ENCODE measurements around the gene PSMA5. TPM values are rescaled to one million over a fixed set of nuclear protein-coding genes. Genes with fewer than 3 reads are reported as not detected.

The PSMA5 gene
- total and polyA plus RNA-seq, 2 of the 4 experiments (the other 2 are of a cell fraction): 75.5 to 107 TPM

DNA sequence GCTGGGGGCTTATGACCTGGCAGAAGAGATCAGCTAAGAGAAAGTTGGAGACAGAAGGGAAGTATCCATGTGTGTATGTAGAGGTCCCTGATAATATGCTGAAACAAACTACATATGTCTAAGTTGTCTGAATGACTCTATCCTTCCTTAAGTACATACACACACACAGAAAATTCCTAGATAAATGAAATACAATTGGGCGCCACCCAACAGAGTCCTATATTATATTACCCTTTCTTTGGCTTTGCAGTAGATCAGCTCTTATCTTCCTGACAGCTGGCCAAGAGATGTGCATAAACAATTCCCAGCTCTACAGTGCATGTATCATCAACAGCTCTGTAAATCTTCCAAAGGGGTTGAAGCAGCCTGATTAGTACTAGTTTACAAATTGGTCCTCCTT, 68.6 kb downstream of the PSMA5 start:
- Histone ChIP-seq H2BK20ac (ENCODE audit: low read depth, low read length) (no peak overlapping the region), H2AK9ac (replicated peaks; ENCODE audit: low read depth, low read length, poor library complexity) (no peak overlapping the region), H4K5ac (ENCODE audit: low read depth, low read length) (no peak overlapping the region), H4K20me1 (ENCODE audit: insufficient read depth, low read length) (no peaks in the 10 kb centered on the region), H3K4ac (ENCODE audit: low read depth, low read length) (no peak overlapping the region), H3K79me1 (ENCODE audit: low read depth in 1 of 2, low read length in 2 of 2) (peaks cover 11 to 26% of the 10 kb centered on the region in 2 experiments; a peak in 3 of 4 replicates), H3K14ac (replicated peaks; ENCODE audit: low read depth, low read length) (no peak overlapping the region), H3K4me3 (ENCODE audit: insufficient read depth, low read depth, low read length) (no peak overlapping the region), H4K8ac (ENCODE audit: low read depth in 2 of 2, low read length in 2 of 2) (no peak overlapping the region), H4K91ac (ENCODE audit: insufficient read depth, low read depth, low read length) (no peak overlapping the region), H2BK120ac (ENCODE audit: low read depth, low read length) (no peak overlapping the region), H3K4me2 (ENCODE audit: low read depth, low read length) (no peak overlapping the region), H3K56ac (ENCODE audit: extremely low read depth, insufficient read depth, low read length) (no peak overlapping the region), H2AFZ (replicated peaks; ENCODE audit: low read length, poor library complexity) (no peak overlapping the region), H3K18ac (ENCODE audit: low read depth, low read length) (no peak overlapping the region), H3K27me3 (ENCODE audit: control insufficient read depth, insufficient read depth, low read length) (no peaks in the 10 kb centered on the region), H3K27ac (ENCODE audit: insufficient read depth, low read length) (peak overlapping the region; percentile 2; the same call in 1 of the 2 replicates), H3K9ac (ENCODE audit: low read depth, low read length) (no peak overlapping the region), H3K9me1 (ENCODE audit: insufficient read depth, low read length) (no peaks in the 10 kb centered on the region; the same call in none of the 2 replicates), H2AK5ac (ENCODE audit: low read depth, low read length) (no peak overlapping the region), H3K36me3 (ENCODE audit: control insufficient read depth, insufficient read depth, low read length) (no peaks in the 10 kb centered on the region), H3K23ac (ENCODE audit: low read depth, low read length) (no peak overlapping the region), H3K9me3 (ENCODE audit: control insufficient read depth, insufficient read depth, low read length) (no peaks in the 10 kb centered on the region), H2BK5ac (ENCODE audit: low read depth, low read length, poor library complexity, severe bottlenecking) (no peak overlapping the region), H3K4me1 (ENCODE audit: control insufficient read depth, insufficient read depth, low read length) (peaks cover 9% of the 10 kb centered on the region), H2BK15ac (ENCODE audit: low read depth, low read length) (no peak overlapping the region)
- TF ChIP-seq CEBPB (IDR thresholded peaks at IDR 0.05; ENCODE audit: low read depth, low read length): no peak
- no peak for TF ChIP-seq POLR2A (IDR thresholded peaks at IDR 0.05; ENCODE audit: low read depth, low read length)
- TF ChIP-seq, protein P1, sequence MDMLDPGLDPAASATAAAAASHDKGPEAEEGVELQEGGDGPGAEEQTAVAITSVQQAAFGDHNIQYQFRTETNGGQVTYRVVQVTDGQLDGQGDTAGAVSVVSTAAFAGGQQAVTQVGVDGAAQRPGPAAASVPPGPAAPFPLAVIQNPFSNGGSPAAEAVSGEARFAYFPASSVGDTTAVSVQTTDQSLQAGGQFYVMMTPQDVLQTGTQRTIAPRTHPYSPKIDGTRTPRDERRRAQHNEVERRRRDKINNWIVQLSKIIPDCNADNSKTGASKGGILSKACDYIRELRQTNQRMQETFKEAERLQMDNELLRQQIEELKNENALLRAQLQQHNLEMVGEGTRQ (IDR thresholded peaks at IDR 0.05; ENCODE audit: low read depth, low read length): no peak
- TF ChIP-seq MAZ (IDR thresholded peaks at IDR 0.05; ENCODE audit: borderline replicate concordance, low read depth, low read length): no peak
- TF ChIP-seq NFE2L2 (IDR thresholded peaks at IDR 0.05; ENCODE audit: low read depth, low read length): no peak
- no peak for TF ChIP-seq RFX5 (IDR thresholded peaks at IDR 0.05; ENCODE audit: low read depth, low read length)
- no peak for TF ChIP-seq RCOR1 (IDR thresholded peaks at IDR 0.05; ENCODE audit: insufficient replicate concordance, low read length)
- WGBS, 2 experiments (ENCODE audit: extremely low coverage in 2 of 2, insufficient read length in 1 of 2): no CpG with 5 or more reads among the region's 1 CpG
- intact Hi-C loops (cut with micrococcal nuclease): loop anchor here (2.0 kb wide), 1 partner anchor 35 kb away; no protein-coding TSS in a partner anchor
- dilution Hi-C loops (cut with HindIII; ENCODE audit: low sequenced_read_pairs, unreplicated experiment): no loop called here
- DNase-seq: peak; percentile 49
- ATAC-seq (ENCODE audit: low read depth): peak; percentile 51
- POLR2A ChIA-PET (ENCODE audit: unreplicated experiment): no interaction called here
- no TSS peak for BruUV-seq (replicated peaks)
- CTCF ChIA-PET: interaction anchor here (0.8 kb wide), 1 partner anchor 20 kb away, joined by 3 read pairs; no protein-coding TSS in a partner anchor
- in situ Hi-C loops (cut with MboI; ENCODE audit: low sequenced_read_pairs): no loop called here
